AG04450 (cell line): Measurements from ENCODE around the gene SPI1. TPM values are rescaled to one million over a fixed set of nuclear protein-coding genes. Genes with fewer than 3 reads are reported as not detected.
"Not testable (repeated sequence)": the region's sequence is repeated elsewhere in the genome, so short reads cannot be mapped to it uniquely, and the experiment has no call there.

ENCODE experiments used
- CTCF ChIA-PET: fragments of 300-600, 350-600 bp; formaldehyde crosslinking; extraction: SDS; loops from one replicate; lab custom pipeline; 2022; ENCODE audit warnings: antibody characterized with exemption, inconsistent platforms; lab: Charles Lee
- POLR2A ChIA-PET: fragments of 350-600 bp; formaldehyde crosslinking; extraction: SDS; loops from one replicate; lab custom pipeline; 2021; ENCODE audit warnings: antibody characterized with exemption, inconsistent platforms; lab: Yijun Ruan, JAX
- DNase-seq: peaks from one replicate; pipeline ENCODE4 v3.0.0-alpha.2; 2011; ENCODE audit warnings: low read depth, low spot score
- H3K27ac ChIP-seq: one replicate; pipeline ENCODE4 v1.5.1; 2012; ENCODE audit warnings: low read depth, low read length, control low read depth
- H3K27me3 ChIP-seq: one replicate; pipeline ENCODE4 v1.6.0; 2012; ENCODE audit warnings: low read length; ENCODE audit not compliant: control insufficient read depth, insufficient read depth
- H3K4me3 ChIP-seq: 2 replicates; pipeline ENCODE4 v1.5.1; 2011; ENCODE audit warnings: mild to moderate bottlenecking, low read depth, low read length, control low read depth
- H3K9me3 ChIP-seq: 2 replicates; pipeline ENCODE4 v1.5.1; 2012; ENCODE audit warnings: low read length; ENCODE audit not compliant: control insufficient read depth, insufficient read depth
- CTCF ChIP-seq: IDR thresholded peaks from 2 replicates; pipeline ENCODE4 v1.5.1; 2011; ENCODE audit warnings: low read depth, low read length, control low read depth, inconsistent platforms
- polyA plus RNA-seq: library from polyadenylated mRNA; depleted of rRNA; stranded (reverse); fragments of >200 nt; gene quantifications from 2 replicates; pipeline ENCODE4 v1.2.3, GENCODE V29; 2011

Gene SPI1
- polyA plus RNA-seq, 1 experiment, result not detected

GRCh38 chr11:47335733-47336132, 42.6 kb downstream of the SPI1 start:
- no peak overlapping the region for H3K4me3 ChIP-seq
- H3K27ac ChIP-seq, result no peak overlapping the region
- H3K27me3 ChIP-seq, result no peaks in the 10 kb centered on the region
- no peaks in the 10 kb centered on the region; the same call in 1 of the 2 replicates for H3K9me3 ChIP-seq
- ChIA-PET CTCF (interaction anchor here (0.6 to 1.0 kb wide), 2 partner anchors 19 to 58 kb away, joined by 3 to 6 read pairs; no protein-coding TSS in a partner anchor), POLR2A (interaction anchor here (0.6 kb wide), 1 partner anchor 16 kb away, joined by 6 read pairs; no protein-coding TSS in a partner anchor)
- no peak for TF ChIP-seq CTCF
- DNase-seq, result no peak

- POLR2A ChIA-PET, H3K9me3 ChIP-seq, H3K4me3 ChIP-seq, H3K27me3 ChIP-seq, DNase-seq, H3K27ac ChIP-seq: not testable (repeated sequence)
- CTCF ChIA-PET, result interaction anchor here (0.6 kb wide), 1 partner anchor 59 kb away, joined by 3 read pairs; no protein-coding TSS in a partner anchor
Observed at GRCh38 chr11:47334699-47335411, 43.5 kb downstream of the SPI1 start.

- TF ChIP-seq CTCF, result no peak
- Histone ChIP-seq H3K27ac (no peak overlapping the region), H3K9me3 (no peaks in the 10 kb centered on the region; the same call in 1 of the 2 replicates), H3K27me3 (no peaks in the 10 kb centered on the region), H3K4me3 (no peak overlapping the region)
- no peak for DNase-seq
- ChIA-PET POLR2A (no interaction called here), CTCF (no interaction called here)
Observed at GRCh38 chr11:47333886-47334443, 44.4 kb downstream of the SPI1 start.

GRCh38 chr11:47333526-47333845, 44.9 kb downstream of the SPI1 start:
- CTCF ChIA-PET, result no interaction called here
- no peak for TF ChIP-seq CTCF
- no peak for DNase-seq
- Histone ChIP-seq H3K27ac (no peak overlapping the region), H3K9me3 (no peaks in the 10 kb centered on the region; the same call in 1 of the 2 replicates), H3K4me3 (no peak overlapping the region), H3K27me3 (no peaks in the 10 kb centered on the region)
- POLR2A ChIA-PET, result no interaction called here

GRCh38 chr11:47332791-47333525, 45.4 kb downstream of the SPI1 start:
- no peak for TF ChIP-seq CTCF
- DNase-seq, result no peak
- POLR2A ChIA-PET, result no interaction called here

More at GRCh38 chr11:47332791-47333525, 45.4 kb downstream of the SPI1 start:
- CTCF ChIA-PET, result no interaction called here
- no peak overlapping the region for H3K27ac ChIP-seq
- no peaks in the 10 kb centered on the region for H3K27me3 ChIP-seq
- H3K9me3 ChIP-seq, result no peaks in the 10 kb centered on the region; the same call in 1 of the 2 replicates
- H3K4me3 ChIP-seq, result no peak overlapping the region
